SU-DHL-6 (cell line): Measurements from ENCODE around the gene BOC.

Experiments used
- CTCF ChIP-seq: fragments of 200-600 bp; sonication (generic); IDR thresholded peaks from one replicate; pipeline ENCODE4 v1.5.1; 2017; ENCODE audit warnings: antibody characterized with exemption, mild to moderate bottlenecking, low read length, moderate library complexity; ENCODE audit not compliant: insufficient read depth, poor library complexity, severe bottlenecking
- EZH2phosphoT487 ChIP-seq: fragments of 200-600 bp; sonication (generic), shearing (Covaris generic); conservative IDR thresholded peaks from 2 replicates; pipeline ENCODE4 v1.6.1; 2018; ENCODE audit warnings: mild to moderate bottlenecking, antibody characterized with exemption, low read length, moderate library complexity, mixed read lengths

- no peak for TF ChIP-seq EZH2phosphoT487
- no peak for TF ChIP-seq CTCF
These were observed 86.5 kb downstream of the BOC start for GRCh38 chr3:113297841-113298240.
